Measurements from ENCODE around the gene PPP4R1. TPM values are rescaled to one million over a fixed set of nuclear protein-coding genes. Genes with fewer than 3 reads are reported as not detected.

The PPP4R1 gene
- total and polyA plus RNA-seq, 2 of the 4 experiments (the other 2 are of a cell fraction) = 80.6 to 123 TPM

DNA sequence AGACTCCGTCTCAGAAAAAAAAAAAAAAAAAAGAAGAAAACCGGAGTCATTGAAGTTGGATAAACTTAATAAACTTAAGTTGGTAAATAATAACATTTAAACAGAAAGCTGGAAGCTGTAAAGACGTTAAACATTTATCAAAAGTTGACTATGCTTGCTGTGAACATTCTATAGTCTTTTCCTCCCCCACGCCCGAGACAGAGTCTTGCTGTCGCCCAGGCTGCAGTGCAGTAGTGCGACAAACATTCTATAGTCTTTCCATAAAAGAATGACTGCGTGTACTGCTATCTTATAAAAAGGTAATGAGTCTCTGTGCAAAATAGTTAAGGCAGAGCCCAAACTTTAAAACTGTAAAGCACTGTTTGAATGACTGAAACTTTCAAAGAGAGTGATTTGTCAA, 45.2 kb downstream of the PPP4R1 start:
- no peak overlapping the region for H2BK120ac ChIP-seq (ENCODE audit: low read depth, low read length)
- no peak overlapping the region for H3K4me2 ChIP-seq (ENCODE audit: low read depth, low read length)
- no peak overlapping the region for H3K4ac ChIP-seq (ENCODE audit: low read depth, low read length)
- peaks cover 8% of the 10 kb centered on the region; the same call in 1 of the 2 replicates for H4K20me1 ChIP-seq (ENCODE audit: insufficient read depth, low read length)
- H3K4me3 ChIP-seq (ENCODE audit: insufficient read depth, low read depth, low read length) = no peak overlapping the region
- no peak overlapping the region for H3K56ac ChIP-seq (ENCODE audit: extremely low read depth, insufficient read depth, low read length)
- dilution Hi-C loops (cut with HindIII; ENCODE audit: low sequenced_read_pairs, unreplicated experiment) = no loop called here
- no TSS peak for BruUV-seq (replicated peaks)
- no peak for ATAC-seq (ENCODE audit: low read depth)
- no peaks in the 10 kb centered on the region for H3K9me3 ChIP-seq (ENCODE audit: control insufficient read depth, insufficient read depth, low read length)
- no peak overlapping the region for H2AK5ac ChIP-seq (ENCODE audit: low read depth, low read length)
- TF ChIP-seq FOS (IDR thresholded peaks at IDR 0.05; ENCODE audit: low read depth, low read length) (no peak), RAD21 (IDR thresholded peaks at IDR 0.05; ENCODE audit: low read length) (no peak), CHD1 (IDR thresholded peaks at IDR 0.05; ENCODE audit: low read depth, low read length) (no peak), NFE2L2 (IDR thresholded peaks at IDR 0.05; ENCODE audit: low read depth, low read length) (no peak), MAFK (IDR thresholded peaks at IDR 0.05; ENCODE audit: low read depth, low read length) (no peak), MXI1 (IDR thresholded peaks at IDR 0.05; ENCODE audit: borderline replicate concordance, low read depth, low read length) (no peak), SMC3 (IDR thresholded peaks at IDR 0.05; ENCODE audit: low read depth, low read length) (no peak), POLR2A (IDR thresholded peaks at IDR 0.05; ENCODE audit: low read depth, low read length) (no peak), USF2 (IDR thresholded peaks at IDR 0.05; ENCODE audit: low read depth, low read length) (no peak), RCOR1 (IDR thresholded peaks at IDR 0.05; ENCODE audit: insufficient replicate concordance, low read length) (no peak), ELK1 (IDR thresholded peaks at IDR 0.05; ENCODE audit: borderline replicate concordance, low read depth, low read length) (no peak), MAZ (IDR thresholded peaks at IDR 0.05; ENCODE audit: borderline replicate concordance, low read depth, low read length) (no peak), BHLHE40 (IDR thresholded peaks at IDR 0.05; ENCODE audit: low read depth, low read length) (no peak), RFX5 (IDR thresholded peaks at IDR 0.05; ENCODE audit: low read depth, low read length) (no peak), CEBPB (IDR thresholded peaks at IDR 0.05; ENCODE audit: low read depth, low read length) (no peak)
- TF ChIP-seq, protein P1, sequence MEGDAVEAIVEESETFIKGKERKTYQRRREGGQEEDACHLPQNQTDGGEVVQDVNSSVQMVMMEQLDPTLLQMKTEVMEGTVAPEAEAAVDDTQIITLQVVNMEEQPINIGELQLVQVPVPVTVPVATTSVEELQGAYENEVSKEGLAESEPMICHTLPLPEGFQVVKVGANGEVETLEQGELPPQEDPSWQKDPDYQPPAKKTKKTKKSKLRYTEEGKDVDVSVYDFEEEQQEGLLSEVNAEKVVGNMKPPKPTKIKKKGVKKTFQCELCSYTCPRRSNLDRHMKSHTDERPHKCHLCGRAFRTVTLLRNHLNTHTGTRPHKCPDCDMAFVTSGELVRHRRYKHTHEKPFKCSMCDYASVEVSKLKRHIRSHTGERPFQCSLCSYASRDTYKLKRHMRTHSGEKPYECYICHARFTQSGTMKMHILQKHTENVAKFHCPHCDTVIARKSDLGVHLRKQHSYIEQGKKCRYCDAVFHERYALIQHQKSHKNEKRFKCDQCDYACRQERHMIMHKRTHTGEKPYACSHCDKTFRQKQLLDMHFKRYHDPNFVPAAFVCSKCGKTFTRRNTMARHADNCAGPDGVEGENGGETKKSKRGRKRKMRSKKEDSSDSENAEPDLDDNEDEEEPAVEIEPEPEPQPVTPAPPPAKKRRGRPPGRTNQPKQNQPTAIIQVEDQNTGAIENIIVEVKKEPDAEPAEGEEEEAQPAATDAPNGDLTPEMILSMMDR (conservative IDR thresholded peaks at IDR 0.05; ENCODE audit: low read depth, low read length) = no peak
- H3K79me1 ChIP-seq (ENCODE audit: low read depth in 1 of 2, low read length in 2 of 2) = peaks cover 49 to 63% of the 10 kb centered on the region in 2 experiments
- H3K9ac ChIP-seq (ENCODE audit: low read depth, low read length) = no peak overlapping the region
- H2AK9ac ChIP-seq (replicated peaks; ENCODE audit: low read depth, low read length, poor library complexity) = no peak overlapping the region
- no peak overlapping the region for H3K18ac ChIP-seq (ENCODE audit: low read depth, low read length)
- H2BK20ac ChIP-seq (ENCODE audit: low read depth, low read length) = no peak overlapping the region
- no peaks in the 10 kb centered on the region for H3K27me3 ChIP-seq (ENCODE audit: control insufficient read depth, insufficient read depth, low read length)
- no peak overlapping the region for H3K27ac ChIP-seq (ENCODE audit: insufficient read depth, low read length)
- H4K91ac ChIP-seq (ENCODE audit: insufficient read depth, low read depth, low read length) = no peak overlapping the region
- POLR2A ChIA-PET (ENCODE audit: unreplicated experiment) = no interaction called here
- DNase-seq = no peak
- H2AFZ ChIP-seq (replicated peaks; ENCODE audit: low read length, poor library complexity) = no peak overlapping the region
- H3K9me1 ChIP-seq (ENCODE audit: insufficient read depth, low read length) = no peaks in the 10 kb centered on the region
- no peak overlapping the region for H4K8ac ChIP-seq (ENCODE audit: low read depth in 2 of 2, low read length in 2 of 2)
- H3K14ac ChIP-seq (replicated peaks; ENCODE audit: low read depth, low read length) = no peak overlapping the region
- no peak overlapping the region for H3K23ac ChIP-seq (ENCODE audit: low read depth, low read length)
- in situ Hi-C loops (cut with MboI; ENCODE audit: low sequenced_read_pairs) = no loop called here
- H3K4me1 ChIP-seq (ENCODE audit: control insufficient read depth, insufficient read depth, low read length) = no peaks in the 10 kb centered on the region; the same call in 1 of the 2 replicates
- H4K5ac ChIP-seq (ENCODE audit: low read depth, low read length) = no peak overlapping the region
- intact Hi-C loops (cut with micrococcal nuclease) = no loop called here
- H2BK5ac ChIP-seq (ENCODE audit: low read depth, low read length, poor library complexity, severe bottlenecking) = no peak overlapping the region
- no peak overlapping the region for H2BK15ac ChIP-seq (ENCODE audit: low read depth, low read length)
- CTCF ChIA-PET = no interaction called here
- peaks cover 32% of the 10 kb centered on the region for H3K36me3 ChIP-seq (ENCODE audit: control insufficient read depth, insufficient read depth, low read length)
- no CpG with 5 or more reads among the region's 8 CpGs for WGBS, 2 experiments (ENCODE audit: extremely low coverage in 2 of 2, insufficient read length in 1 of 2)
